NCI-H146 (cell line): ENCODE results near the gene PARD6A.
A peak's percentile ranks its signal among the peaks of the same experiment; 100 is the strongest.

Experiments
- DNase-seq: peaks from one replicate; lab custom pipeline; 2025; lab: John Stamatoyannopoulos, UW

PARD6A gene

GRCh38 chr16:67660564-67661028 lies at the start of gene PARD6A:
PARD6A (plus strand) TSS chr16:67660960; CDS start chr16:67661039, 79 bp downstream.
- peak; percentile 94 for DNase-seq

- DNase-seq: no peak
Measured at GRCh38 chr16:67613808-67614207, 47.0 kb upstream of the PARD6A start.

DNA sequence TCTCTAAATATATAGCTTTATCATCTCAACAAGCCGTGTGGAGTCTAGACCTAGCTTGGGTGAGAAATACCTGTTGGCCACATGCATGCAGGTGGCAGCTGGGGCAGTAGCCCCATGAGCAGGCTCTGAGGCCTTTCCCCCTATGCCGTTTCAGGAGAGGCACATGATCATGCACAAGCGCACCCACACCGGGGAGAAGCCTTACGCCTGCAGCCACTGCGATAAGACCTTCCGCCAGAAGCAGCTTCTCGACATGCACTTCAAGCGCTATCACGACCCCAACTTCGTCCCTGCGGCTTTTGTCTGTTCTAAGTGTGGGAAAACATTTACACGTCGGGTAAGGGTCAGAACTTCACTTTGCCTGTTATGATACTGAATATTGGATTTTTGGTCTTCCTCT lies 32.5 kb upstream of the PARD6A start:
- DNase-seq: no peak

GRCh38 chr16:67632415-67633172 lies 28.2 kb upstream of the PARD6A start:
- DNase-seq: no peak

- DNase-seq: no peak
Measured at GRCh38 chr16:67636713-67637112, 24.0 kb upstream of the PARD6A start.

GRCh38 chr16:67637625-67638024 lies 23.1 kb upstream of the PARD6A start:
- DNase-seq: no peak

- DNase-seq: no peak
Measured at GRCh38 chr16:67641779-67642708, 18.7 kb upstream of the PARD6A start.

DNA sequence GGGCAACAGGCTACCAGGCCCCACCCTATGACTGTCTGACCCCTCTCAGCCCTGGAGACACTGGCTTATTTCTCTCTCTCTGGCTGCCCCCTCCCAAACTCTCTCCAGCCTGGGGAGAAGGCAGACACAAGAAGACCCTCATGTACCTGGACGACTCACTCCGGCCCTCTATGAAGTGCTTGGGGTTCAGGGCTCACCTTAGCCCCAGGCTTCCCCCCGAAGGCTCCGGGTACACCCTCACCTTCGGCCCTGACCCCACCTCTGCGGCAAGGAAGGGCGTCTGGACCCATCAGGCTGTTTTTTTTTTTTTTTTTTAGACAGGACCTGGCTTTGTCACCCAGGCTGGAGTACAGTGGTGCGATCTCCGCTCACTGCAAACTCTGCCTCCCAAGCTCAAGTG lies 16.7 kb upstream of the PARD6A start:
- DNase-seq: no peak

GRCh38 chr16:67645397-67646121 lies 15.2 kb upstream of the PARD6A start:
- DNase-seq: no peak

DNA sequence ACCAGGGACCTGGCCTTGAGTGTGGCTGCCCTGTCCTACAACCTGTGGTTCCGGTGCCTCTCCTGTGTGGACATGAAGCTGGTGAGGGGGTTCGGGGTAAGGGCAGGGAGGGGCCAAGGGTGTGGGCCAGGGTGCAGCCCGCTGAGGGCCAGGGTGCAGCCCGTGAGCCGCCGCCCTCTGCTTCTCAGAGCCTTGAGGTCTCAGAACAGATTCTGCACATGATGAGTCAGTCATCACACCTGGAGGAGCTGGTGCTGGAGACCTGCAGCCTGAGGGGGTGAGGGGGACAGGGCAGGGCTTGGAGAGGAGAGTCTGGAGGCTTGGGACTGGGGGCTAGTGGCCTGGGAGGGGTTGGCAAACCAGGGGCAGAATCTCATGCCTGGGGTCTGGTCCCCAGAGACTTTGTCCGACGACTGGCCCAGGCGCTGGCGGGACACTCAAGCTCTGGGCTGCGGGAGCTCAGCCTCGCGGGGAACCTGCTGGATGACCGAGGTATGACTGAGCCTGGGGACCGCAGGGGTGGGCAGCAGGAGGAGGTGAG lies 13.6 kb upstream of the PARD6A start:
- DNase-seq: no peak

GRCh38 chr16:67647681-67648080 lies 13.1 kb upstream of the PARD6A start:
- DNase-seq: no peak

- no peak for DNase-seq
Measured at GRCh38 chr16:67648088-67648763, 12.5 kb upstream of the PARD6A start.

DNA sequence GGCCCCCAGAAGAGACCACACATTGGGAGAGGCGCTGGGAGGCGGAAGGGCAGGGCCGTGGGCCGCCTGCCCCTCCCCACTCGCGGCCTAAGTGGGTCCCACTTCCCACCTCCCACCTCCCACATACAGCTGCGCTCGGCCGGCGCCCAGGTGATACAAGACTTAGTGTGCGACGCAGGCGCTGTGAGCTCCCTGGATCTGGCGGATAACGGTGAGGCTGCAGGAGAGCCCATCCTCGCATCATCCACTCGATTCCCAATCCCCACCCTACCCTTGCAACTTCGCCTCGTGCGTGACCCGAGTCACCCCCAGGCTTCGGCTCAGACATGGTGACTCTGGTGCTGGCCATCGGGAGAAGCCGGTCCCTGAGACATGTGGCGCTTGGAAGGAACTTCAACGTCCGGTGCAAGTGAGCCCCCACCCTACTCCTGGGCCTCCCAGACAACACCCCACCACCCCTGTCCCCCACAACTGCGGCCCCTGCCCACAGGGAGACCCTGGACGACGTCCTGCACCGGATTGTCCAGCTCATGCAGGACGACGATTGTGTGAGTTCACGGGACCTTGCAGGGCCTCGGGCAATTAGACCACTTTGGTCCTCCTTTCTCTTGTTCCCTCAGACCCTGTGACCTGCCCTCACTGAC lies 11.9 kb upstream of the PARD6A start:
- DNase-seq: no peak

GRCh38 chr16:67649494-67649931 lies 11.2 kb upstream of the PARD6A start:
- no peak for DNase-seq

DNA sequence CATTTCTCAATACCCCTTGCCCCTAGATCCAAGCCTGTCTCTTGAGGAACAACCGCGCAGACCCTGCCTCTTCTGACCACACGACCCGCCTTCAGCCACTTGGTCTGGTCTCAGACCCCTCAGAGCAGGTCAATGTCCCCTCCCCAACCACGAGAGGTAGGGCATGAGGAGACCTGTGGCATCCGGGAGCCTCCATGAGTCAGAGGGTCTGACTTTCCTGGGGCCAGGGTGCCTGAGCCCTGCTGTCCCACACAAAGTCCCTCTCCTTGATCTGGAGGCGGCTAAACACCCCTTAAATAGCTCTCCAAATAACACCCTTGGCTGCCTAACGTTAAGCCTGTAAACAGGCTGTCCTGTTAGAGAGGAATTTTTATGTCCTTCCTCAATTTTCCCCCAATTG lies 10.7 kb upstream of the PARD6A start:
- DNase-seq: no peak

DNA sequence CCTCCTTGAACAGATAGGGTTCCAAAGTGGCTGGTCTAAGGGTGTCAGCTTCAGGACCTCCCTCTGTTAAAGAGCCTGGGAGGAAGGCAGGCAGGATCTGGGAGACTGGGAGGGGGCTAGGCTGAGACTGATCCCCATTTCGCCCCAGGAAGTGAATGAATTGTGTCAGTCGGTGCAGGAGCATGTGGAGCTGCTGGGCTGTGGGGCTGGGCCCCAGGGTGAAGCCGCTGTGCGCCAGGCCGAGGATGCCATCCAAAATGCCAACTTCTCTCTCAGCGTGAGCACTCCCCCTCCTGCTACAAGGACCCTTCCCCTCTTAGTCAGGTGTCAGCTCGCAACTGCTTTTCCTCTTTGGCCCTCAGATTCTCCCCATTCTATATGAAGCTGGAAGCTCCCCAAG lies 9.7 kb upstream of the PARD6A start:
- DNase-seq: no peak

DNA sequence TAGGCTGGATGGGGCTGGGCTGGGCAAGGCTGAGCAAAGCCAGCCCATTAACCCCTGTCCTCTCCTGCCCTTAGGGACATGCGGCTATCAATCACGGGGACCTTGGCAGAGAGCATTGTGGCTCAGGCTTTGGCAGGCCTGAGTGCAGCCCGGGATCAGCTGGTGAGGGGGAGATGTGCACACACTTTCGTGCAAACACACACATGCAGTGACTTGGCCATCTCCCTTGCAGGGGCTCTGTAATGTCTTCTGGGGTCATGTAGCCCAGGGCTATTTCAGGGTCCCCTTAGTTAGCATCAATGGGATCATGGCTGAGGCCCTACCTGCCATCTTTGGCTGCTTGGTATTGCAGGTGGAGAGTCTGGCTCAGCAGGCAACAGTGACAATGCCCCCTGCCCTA lies 8.9 kb upstream of the PARD6A start:
- no peak for DNase-seq

DNA sequence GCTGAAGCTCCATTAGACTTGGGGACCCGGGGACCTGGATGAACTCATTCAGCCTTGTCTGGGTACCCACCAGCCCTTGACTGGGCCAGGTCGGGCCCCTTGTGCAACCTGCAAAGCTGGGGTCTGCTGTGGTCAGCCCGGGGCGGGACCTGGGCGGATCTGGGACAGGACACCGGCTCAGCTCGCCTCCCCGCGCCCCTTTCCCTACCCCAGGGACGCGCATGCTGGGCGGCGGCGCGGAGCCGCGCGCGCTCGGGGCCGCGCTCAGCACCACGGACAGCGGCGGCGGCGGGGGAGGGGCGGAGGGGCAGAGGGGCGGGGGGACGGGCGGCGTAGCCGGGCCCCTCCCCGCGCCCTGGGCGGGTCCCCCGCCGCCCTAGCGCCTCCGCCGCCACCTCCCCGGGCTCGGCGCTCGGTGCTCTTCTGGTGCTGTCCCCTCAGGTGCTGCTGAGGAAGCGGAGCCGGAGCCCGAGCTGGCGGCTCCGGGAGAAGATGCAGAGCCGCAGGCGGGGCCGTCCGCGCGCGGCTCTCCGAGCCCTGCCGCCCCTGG lies 8.1 kb upstream of the PARD6A start:
- DNase-seq: peak; percentile 30

DNA sequence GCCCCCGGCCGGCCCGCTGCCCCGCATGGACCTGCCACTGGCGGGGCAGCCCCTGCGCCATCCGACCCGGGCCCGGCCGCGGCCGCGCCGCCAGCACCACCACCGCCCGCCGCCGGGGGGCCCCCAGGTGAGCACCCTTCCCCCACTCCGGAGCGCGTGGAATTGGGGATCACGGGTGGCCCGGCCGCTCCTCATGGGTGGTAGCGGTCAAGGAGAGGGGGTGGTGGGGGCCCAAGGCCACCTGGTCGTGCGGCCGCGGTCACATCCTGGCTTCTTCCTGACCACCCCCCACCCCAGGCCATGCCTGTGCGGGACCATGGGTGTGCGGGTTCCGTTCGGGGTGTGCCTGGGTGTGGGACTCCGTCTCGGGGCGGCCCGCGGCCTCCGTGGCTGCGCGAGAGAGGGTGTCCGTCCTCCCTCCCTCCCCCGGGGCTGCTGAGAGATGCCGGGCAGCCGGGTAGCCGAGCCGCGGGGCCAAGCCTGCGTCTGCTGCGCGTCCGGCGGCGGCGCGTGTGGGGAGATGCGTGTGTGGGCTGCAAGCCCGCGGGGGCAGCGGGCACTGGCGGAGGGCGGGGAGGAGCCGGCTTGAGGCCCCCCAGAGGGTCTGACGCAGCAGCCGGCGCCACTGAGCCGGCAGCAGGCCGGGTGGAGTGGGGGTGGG lies 7.5 kb upstream of the PARD6A start:
- peak; percentile 30 for DNase-seq

DNA sequence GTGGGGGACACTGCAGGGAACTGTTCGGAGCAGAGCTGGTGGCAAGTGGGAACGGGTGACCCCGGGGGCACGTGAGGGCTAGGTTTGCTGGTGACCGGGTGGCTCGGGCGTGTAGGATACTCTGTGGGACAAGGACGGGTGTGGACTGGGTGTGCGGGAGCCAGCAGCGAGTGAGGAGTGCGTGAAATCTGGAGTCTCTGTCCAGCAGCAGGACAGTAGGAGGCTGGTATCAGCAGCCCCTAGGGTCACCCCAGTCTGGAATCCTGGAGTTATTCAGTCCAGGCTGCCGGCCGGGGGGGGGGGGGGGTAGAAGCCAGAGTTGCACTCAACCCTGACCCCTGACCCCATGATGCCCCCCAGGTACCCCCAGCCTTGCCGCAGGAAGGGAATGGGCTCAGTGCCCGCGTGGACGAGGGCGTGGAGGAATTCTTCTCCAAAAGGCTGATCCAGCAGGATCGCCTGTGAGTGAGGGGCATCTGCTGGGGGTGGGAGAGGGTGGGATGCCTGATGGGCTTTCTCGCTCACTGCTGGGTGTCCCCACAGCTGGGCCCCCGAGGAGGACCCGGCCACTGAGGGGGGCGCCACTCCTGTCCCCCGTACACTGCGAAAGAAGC lies 6.9 kb upstream of the PARD6A start:
- no peak for DNase-seq
